Activated CD4-positive, alpha-beta memory T cell treated with anti-CD3 and anti-CD28 coated beads, Interleukin-2, amount 10 ng/mL, durations not matched to agents 7 days and 5 days (primary cell): ENCODE results near the gene RNF121. TPM values are rescaled to one million over a fixed set of nuclear protein-coding genes. Genes with fewer than 3 reads are reported as not detected.

ENCODE experiments used
- CTCF ChIA-PET: fragments of 350-600 bp; sonication (Branson Sonifier 250); formaldehyde crosslinking; loops from one replicate; lab custom pipeline; 2021; ENCODE audit warnings: antibody characterized with exemption, inconsistent platforms; lab: Charles Lee
- POLR2A ChIA-PET: fragments of 350-600 bp; sonication (Branson Sonifier 250); formaldehyde crosslinking; loops from one replicate; lab custom pipeline; 2021; ENCODE audit warnings: antibody characterized with exemption; lab: Charles Lee
- DNase-seq: peaks from one replicate; pipeline ENCODE4 v3.0.0-alpha.2; 2020
- H3K27ac Mint-ChIP-seq: one replicate; pipeline ENCODE4 v1.8.0; 2021; ENCODE audit warnings: mild to moderate bottlenecking, mixed read lengths
- H3K27me3 Mint-ChIP-seq: one replicate; pipeline ENCODE4 v1.8.0; 2021; ENCODE audit warnings: mixed read lengths
- H3K36me3 Mint-ChIP-seq: one replicate; pipeline ENCODE4 v1.8.0; 2021; ENCODE audit warnings: low read depth, mixed read lengths
- H3K4me1 Mint-ChIP-seq: one replicate; pipeline ENCODE4 v1.8.0; 2021; ENCODE audit warnings: mixed read lengths
- H3K4me3 Mint-ChIP-seq: one replicate; pipeline ENCODE4 v1.8.0; 2021; ENCODE audit warnings: mild to moderate bottlenecking, mixed read lengths
- H3K9me3 Mint-ChIP-seq: one replicate; pipeline ENCODE4 v1.8.0; 2021; ENCODE audit warnings: mixed read lengths
- total RNA-seq, 2 experiments: library from RNA; stranded (reverse); gene quantifications; one replicate each; pipeline ENCODE4 v1.2.3, GENCODE V29; 2021

The RNF121 gene
- total RNA-seq, 2 experiments from 2014 or later = 25.7 to 28.1 TPM

GRCh38 chr11:72013765-72014711 is 85.2 kb downstream of the RNF121 start:
- POLR2A ChIA-PET = interaction anchor here (1.2 to 2.0 kb wide), 2 partner anchors 9 to 14 kb away, joined by 3 to 6 read pairs; no protein-coding TSS in a partner anchor
- CTCF ChIA-PET = interaction anchor here (1.1 to 5.8 kb wide), 5 partner anchors 8 to 225 kb away, joined by 4 to 30 read pairs (median 7); no protein-coding TSS in a partner anchor
- DNase-seq = no peak
- Mint-ChIP-seq H3K4me1 (no peaks in the 10 kb centered on the region), H3K27me3 (no peaks in the 10 kb centered on the region), H3K4me3 (no peak overlapping the region), H3K9me3 (no peaks in the 10 kb centered on the region), H3K27ac (no peak overlapping the region), H3K36me3 (peaks cover 78% of the 10 kb centered on the region)

GRCh38 chr11:72014761-72015320 is 86.0 kb downstream of the RNF121 start:
- ChIA-PET POLR2A (no interaction called here), CTCF (interaction anchor here (1.1 to 5.8 kb wide), 4 partner anchors 11 to 224 kb away, joined by 4 to 30 read pairs (median 12); no protein-coding TSS in a partner anchor)
- no peak for DNase-seq
- no peaks in the 10 kb centered on the region for H3K9me3 Mint-ChIP-seq
- no peaks in the 10 kb centered on the region for H3K27me3 Mint-ChIP-seq
- no peak overlapping the region for H3K27ac Mint-ChIP-seq
- no peaks in the 10 kb centered on the region for H3K4me1 Mint-ChIP-seq
- peaks cover 80% of the 10 kb centered on the region for H3K36me3 Mint-ChIP-seq
- H3K4me3 Mint-ChIP-seq = no peak overlapping the region

DNA sequence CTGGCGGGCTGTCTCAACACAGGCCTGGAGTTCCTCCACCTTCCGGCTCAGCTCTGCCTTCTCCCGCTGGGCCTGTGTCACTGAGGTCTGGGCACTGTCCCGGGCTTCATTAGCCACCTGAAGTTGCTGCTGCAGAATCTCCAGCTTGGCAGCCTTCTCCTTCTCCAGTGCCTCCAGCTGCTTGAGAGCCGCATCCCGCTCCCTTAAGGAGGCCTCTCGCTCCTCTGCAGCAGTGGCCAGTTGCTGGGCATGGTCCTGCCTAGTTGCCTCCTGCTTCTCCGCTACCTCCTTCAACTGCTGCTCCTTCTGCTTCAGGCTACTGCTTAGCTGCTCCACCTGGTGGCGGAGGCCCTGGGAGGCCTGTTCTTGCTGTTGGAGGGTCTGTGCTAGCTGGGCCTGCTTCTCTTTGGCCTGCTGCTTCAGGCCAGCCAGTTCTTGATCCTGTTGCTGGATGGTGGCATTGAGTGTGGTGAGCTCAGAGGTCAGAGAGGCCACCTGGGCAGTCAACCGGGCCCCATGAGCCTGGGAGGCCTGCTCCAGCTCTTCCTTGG is 86.7 kb downstream of the RNF121 start:
- no peaks in the 10 kb centered on the region for H3K27me3 Mint-ChIP-seq
- H3K36me3 Mint-ChIP-seq = peaks cover 84% of the 10 kb centered on the region
- CTCF ChIA-PET = interaction anchor here (1.1 to 5.8 kb wide), 4 partner anchors 10 to 223 kb away, joined by 4 to 30 read pairs (median 12); no protein-coding TSS in a partner anchor
- no peak for DNase-seq
- H3K4me3 Mint-ChIP-seq = no peak overlapping the region
- POLR2A ChIA-PET = no interaction called here
- no peaks in the 10 kb centered on the region for H3K9me3 Mint-ChIP-seq
- no peaks in the 10 kb centered on the region for H3K4me1 Mint-ChIP-seq
- no peak overlapping the region for H3K27ac Mint-ChIP-seq

DNA sequence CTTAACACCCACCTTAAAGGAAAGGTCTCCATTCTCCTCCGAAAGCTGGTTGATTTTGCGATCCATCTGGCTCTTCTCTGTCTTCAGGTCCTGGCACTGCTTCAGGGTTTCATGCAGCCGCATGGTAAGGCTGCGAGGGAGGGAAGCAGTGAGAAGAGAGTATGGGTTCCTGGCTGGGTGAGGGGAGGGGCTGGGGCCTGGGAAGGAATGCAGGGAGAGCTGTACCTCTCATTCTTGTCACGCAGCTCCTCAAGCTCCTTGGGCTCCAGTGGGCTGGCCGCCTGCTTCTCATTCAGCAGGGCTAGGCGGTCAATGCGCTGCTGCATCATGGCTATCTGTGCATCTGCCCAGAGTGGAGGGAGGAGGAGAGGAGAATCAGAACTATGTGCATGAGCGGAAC is 89.3 kb downstream of the RNF121 start:
- Mint-ChIP-seq H3K27ac (no peak overlapping the region), H3K9me3 (no peaks in the 10 kb centered on the region), H3K36me3 (peaks cover 86% of the 10 kb centered on the region), H3K4me3 (no peak overlapping the region), H3K4me1 (no peaks in the 10 kb centered on the region), H3K27me3 (no peaks in the 10 kb centered on the region)
- no peak for DNase-seq
- CTCF ChIA-PET = no interaction called here
- POLR2A ChIA-PET = interaction anchor here (1.4 to 1.8 kb wide), 2 partner anchors 90 to 95 kb away, joined by 3 to 4 read pairs; partner anchors contain the start of genes RNF121 and XNDC1N

- no peak overlapping the region for H3K27ac Mint-ChIP-seq
Observed at GRCh38 chr11:72023335-72023734, 94.5 kb downstream of the RNF121 start.

DNA sequence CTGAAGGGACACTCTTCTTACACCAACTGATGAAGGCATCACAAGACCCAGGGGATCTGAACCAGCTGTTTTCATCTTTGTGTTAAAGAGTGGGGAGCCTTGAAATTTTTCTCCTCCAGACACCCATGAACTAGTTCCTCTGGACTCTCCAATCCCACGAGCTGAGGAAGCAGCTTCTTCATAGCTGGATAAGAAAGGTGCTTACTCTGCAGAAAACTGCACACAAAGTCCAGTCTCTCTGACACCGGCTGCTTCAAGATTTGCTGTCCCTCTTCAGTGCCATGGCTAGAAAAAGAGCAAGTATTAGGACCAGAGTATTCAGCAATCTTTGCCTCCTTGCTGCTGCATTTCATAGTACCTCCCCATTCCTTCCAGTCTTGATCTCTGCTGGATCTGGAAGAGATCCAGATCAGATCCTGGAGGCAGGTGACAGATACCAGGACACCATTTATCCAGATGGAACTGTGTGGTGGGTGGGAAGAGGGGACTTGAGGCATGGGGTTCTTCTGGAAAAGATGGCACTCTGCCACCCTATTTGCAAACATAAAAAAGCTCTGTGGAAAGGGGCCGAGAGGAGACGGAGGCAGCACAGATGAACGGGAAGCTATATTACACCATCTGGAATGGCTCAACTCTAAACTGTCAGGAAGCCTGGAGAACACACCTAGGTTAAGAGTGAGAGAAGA is 95.4 kb downstream of the RNF121 start:
- peaks cover 71% of the 10 kb centered on the region for H3K36me3 Mint-ChIP-seq
- H3K4me1 Mint-ChIP-seq = peaks cover 17% of the 10 kb centered on the region
- CTCF ChIA-PET = interaction anchor here (0.6 to 10.4 kb wide), 25 partner anchors 10 to 407 kb away, joined by 3 to 104 read pairs (median 10); partner anchors contain the start of genes IL18BP and XNDC1N
- DNase-seq = no peak
- no peaks in the 10 kb centered on the region for H3K27me3 Mint-ChIP-seq
- H3K9me3 Mint-ChIP-seq = no peaks in the 10 kb centered on the region
- no peak overlapping the region for H3K4me3 Mint-ChIP-seq
- POLR2A ChIA-PET = interaction anchor here (1.1 to 2.4 kb wide), 4 partner anchors 11 to 78 kb away, joined by 3 to 8 read pairs (median 6); no protein-coding TSS in a partner anchor
- no peak overlapping the region for H3K27ac Mint-ChIP-seq

More at GRCh38 chr11:72023335-72023734, 94.5 kb downstream of the RNF121 start:
- H3K36me3 Mint-ChIP-seq = peaks cover 73% of the 10 kb centered on the region
- no peak for DNase-seq
- no peak overlapping the region for H3K4me3 Mint-ChIP-seq
- ChIA-PET CTCF (interaction anchor here (2.2 to 10.4 kb wide), 3 partner anchors 41 to 121 kb away, joined by 10 to 104 read pairs (median 74); no protein-coding TSS in a partner anchor), POLR2A (interaction anchor here (1.1 kb wide), 1 partner anchor 10 kb away, joined by 3 read pairs; no protein-coding TSS in a partner anchor)
- H3K4me1 Mint-ChIP-seq = peaks cover 17% of the 10 kb centered on the region
- H3K27me3 Mint-ChIP-seq = no peaks in the 10 kb centered on the region
- no peaks in the 10 kb centered on the region for H3K9me3 Mint-ChIP-seq

DNA sequence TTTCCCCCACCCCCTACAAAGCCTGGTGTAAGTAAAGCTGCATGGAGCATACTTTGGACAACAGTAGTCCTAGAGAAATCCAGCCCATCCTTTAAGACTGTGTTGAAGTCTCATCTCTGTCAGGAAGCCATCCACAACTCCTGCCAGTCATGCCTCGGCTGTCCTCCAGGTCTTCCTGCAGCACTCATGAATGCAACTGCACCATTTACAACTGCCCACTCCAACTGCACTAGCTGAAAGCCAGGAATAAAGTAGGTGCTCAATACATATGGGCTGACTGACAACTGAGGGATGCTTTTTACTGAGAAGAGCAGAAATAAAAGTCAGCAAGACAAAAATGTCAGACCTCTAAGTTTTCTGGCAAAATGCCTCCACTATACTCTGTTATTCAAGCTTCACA is 97.2 kb downstream of the RNF121 start:
- ChIA-PET POLR2A (interaction anchor here (1.2 to 2.4 kb wide), 5 partner anchors 10 to 97 kb away, joined by 3 to 9 read pairs (median 6); partner anchors contain the start of genes RNF121 and XNDC1N), CTCF (interaction anchor here (0.5 to 10.4 kb wide), 13 partner anchors 12 to 212 kb away, joined by 3 to 104 read pairs (median 15); partner anchors contain the start of gene ANAPC15)
- Mint-ChIP-seq H3K27ac (peak overlapping the region; percentile 30), H3K4me1 (peaks cover 20% of the 10 kb centered on the region), H3K27me3 (no peaks in the 10 kb centered on the region), H3K4me3 (no peak overlapping the region), H3K9me3 (no peaks in the 10 kb centered on the region), H3K36me3 (peaks cover 60% of the 10 kb centered on the region)
- no peak for DNase-seq

DNA sequence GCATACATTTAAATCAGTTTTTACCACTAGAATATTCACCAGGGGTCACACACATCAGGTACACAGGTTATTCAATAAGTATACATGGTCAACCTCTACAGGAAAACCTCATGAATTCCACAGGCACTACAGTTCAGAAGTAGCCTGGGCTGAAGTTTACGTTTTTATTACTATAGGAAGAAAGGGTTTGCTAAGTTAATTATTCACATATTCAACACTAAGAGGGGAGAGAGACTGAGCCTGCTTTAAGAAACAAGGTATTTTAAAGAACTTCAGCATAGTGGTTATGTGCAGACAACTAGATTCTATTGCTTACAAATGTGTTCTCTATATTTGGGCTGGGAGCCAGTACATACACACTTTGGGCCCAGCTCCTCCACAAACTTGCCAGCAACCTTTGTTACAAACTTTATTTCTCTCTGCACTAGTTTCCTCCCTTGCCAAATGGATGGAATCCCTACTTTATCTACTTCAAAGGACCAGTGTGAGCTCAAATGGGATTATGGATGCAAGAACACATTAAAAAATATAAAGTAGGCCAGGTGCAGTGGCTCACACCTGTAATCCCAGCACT is 101.7 kb downstream of the RNF121 start:
- DNase-seq = no peak
- Mint-ChIP-seq H3K27ac (no peak overlapping the region), H3K36me3 (peaks cover 42% of the 10 kb centered on the region), H3K4me1 (peaks cover 13% of the 10 kb centered on the region), H3K27me3 (no peaks in the 10 kb centered on the region), H3K4me3 (no peak overlapping the region), H3K9me3 (no peaks in the 10 kb centered on the region)
- ChIA-PET POLR2A (interaction anchor here (4.0 kb wide), 1 partner anchor 9 kb away, joined by 17 read pairs; no protein-coding TSS in a partner anchor), CTCF (interaction anchor here (1.1 to 10.4 kb wide), 5 partner anchors 9 to 153 kb away, joined by 3 to 104 read pairs (median 10); no protein-coding TSS in a partner anchor)

DNA sequence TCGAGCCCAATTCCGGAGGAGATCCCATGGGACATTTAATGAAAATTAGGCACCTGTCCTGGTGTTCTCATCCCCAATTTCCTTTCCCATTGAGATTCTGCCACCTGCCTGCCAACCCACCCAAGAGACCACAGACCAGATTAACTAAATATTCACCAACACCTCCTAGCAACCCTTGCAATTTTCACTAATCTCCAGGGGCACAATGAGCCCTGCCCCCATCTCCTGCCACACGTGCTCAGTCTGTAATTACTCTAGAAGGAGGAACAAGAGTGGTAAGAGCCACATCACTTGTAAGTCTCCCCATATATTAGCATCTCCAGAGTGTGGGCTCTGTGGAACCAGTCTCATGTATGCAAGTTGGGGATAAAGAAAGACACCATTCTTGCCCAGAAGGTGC is 107.8 kb downstream of the RNF121 start:
- no peak overlapping the region for H3K27ac Mint-ChIP-seq
- no peak for DNase-seq
- H3K4me1 Mint-ChIP-seq = peaks cover 9% of the 10 kb centered on the region
- no peaks in the 10 kb centered on the region for H3K9me3 Mint-ChIP-seq
- CTCF ChIA-PET = interaction anchor here (1.4 kb wide), 1 partner anchor 54 kb away, joined by 3 read pairs; no protein-coding TSS in a partner anchor
- peaks cover 31% of the 10 kb centered on the region for H3K36me3 Mint-ChIP-seq
- POLR2A ChIA-PET = interaction anchor here (0.8 kb wide), 1 partner anchor 11 kb away, joined by 3 read pairs; no protein-coding TSS in a partner anchor
- H3K4me3 Mint-ChIP-seq = no peak overlapping the region
- no peaks in the 10 kb centered on the region for H3K27me3 Mint-ChIP-seq

DNA sequence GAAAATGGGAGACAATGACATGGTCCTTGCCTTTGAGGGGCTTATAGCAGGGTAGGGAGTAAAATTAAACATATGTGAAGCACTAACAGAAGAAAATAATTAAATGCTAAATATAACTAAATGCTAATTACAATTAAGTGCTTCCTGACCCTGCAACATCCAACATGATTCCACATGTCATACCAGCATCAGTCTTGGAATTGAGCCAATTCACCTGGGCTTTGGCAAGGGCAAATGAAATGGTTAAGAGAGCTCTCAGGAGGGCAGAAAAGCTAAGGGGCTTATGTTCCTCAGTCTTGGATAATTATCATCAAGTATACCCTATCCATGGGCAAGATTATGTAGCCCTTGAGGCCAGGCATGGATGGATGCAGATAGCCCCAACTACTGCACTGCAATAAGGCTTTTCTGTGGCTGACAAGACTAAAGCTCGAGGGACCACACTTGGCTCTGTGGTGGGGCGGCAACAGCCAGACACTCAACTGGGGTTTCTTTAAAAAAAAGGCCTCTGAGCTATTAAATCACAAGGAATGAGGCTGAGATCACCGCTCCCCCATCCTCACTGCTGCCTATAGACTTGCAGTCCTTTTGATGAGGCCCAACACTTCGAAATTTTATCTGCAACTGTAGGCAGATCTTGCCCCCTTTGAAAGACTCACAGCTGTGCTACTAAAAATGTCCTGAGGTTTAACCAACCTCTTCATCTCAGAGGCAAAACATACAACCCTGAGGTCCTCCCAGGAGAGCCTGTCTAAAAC is 108.9 kb downstream of the RNF121 start:
- H3K27me3 Mint-ChIP-seq = no peaks in the 10 kb centered on the region

More for the DNA sequence above, 108.9 kb downstream of the RNF121 start:
- ChIA-PET CTCF (interaction anchor here (1.1 to 4.2 kb wide), 4 partner anchors 12 to 393 kb away, joined by 3 to 38 read pairs (median 7); no protein-coding TSS in a partner anchor), POLR2A (interaction anchor here (3.8 to 4.2 kb wide), 2 partner anchors 41 to 74 kb away, joined by 32 to 33 read pairs; partner anchors contain the start of gene ANAPC15)
- Mint-ChIP-seq H3K9me3 (no peaks in the 10 kb centered on the region), H3K27ac (peak overlapping the region; percentile 8), H3K4me3 (no peak overlapping the region), H3K4me1 (peaks cover 9% of the 10 kb centered on the region), H3K36me3 (peaks cover 34% of the 10 kb centered on the region)
- DNase-seq = no peak
